Mesothelial cell of epicardium (in vitro differentiated cells): ENCODE measurements around the gene COL27A1. TPM values are rescaled to one million over a fixed set of nuclear protein-coding genes. Genes with fewer than 3 reads are reported as not detected.

ENCODE experiments used
- DNase-seq, 2 experiments: peaks; one replicate each; pipeline ENCODE4 v3.0.0; 2021; ENCODE audit warnings: low spot score in 2 of 2; ENCODE audit not compliant: unreplicated experiment in 2 of 2
- H3K27ac Mint-ChIP-seq: 2 replicates; pipeline ENCODE4 v1.8.0; 2021; ENCODE audit warnings: mixed read lengths
- H3K27me3 Mint-ChIP-seq: 2 replicates; pipeline ENCODE4 v1.8.0; 2021; ENCODE audit warnings: low read depth, mixed read lengths
- H3K36me3 Mint-ChIP-seq: 2 replicates; pipeline ENCODE4 v1.8.0; 2021; ENCODE audit warnings: mixed read lengths
- H3K4me1 Mint-ChIP-seq: 2 replicates; pipeline ENCODE4 v1.8.0; 2021; ENCODE audit warnings: mixed read lengths
- H3K4me3 Mint-ChIP-seq: 2 replicates; pipeline ENCODE4 v1.8.0; 2021; ENCODE audit warnings: mild to moderate bottlenecking, moderate library complexity, mixed read lengths
- H3K9me3 Mint-ChIP-seq: 2 replicates; pipeline ENCODE4 v1.8.0; 2021; ENCODE audit warnings: mixed read lengths
- CTCF ChIP-seq: fragments of 200-600 bp; sonication (generic); IDR thresholded peaks from one replicate; pipeline ENCODE4 v1.5.0; 2021; ENCODE audit warnings: antibody characterized with exemption; ENCODE audit not compliant: unreplicated experiment
- total RNA-seq: library from RNA; stranded (reverse); gene quantifications from 3 replicates; pipeline ENCODE4 v1.2.1, GENCODE V29; 2021

The COL27A1 gene
- total RNA-seq, 1 donor from 2014 or later = 138 TPM

GRCh38 chr9:114276908-114277821, 121.8 kb downstream of the COL27A1 start:
- Mint-ChIP-seq H3K27ac (peak overlapping the region; percentile 47), H3K27me3 (no peaks in the 10 kb centered on the region), H3K4me3 (no peak overlapping the region), H3K36me3 (peaks cover 36% of the 10 kb centered on the region), H3K4me1 (peaks cover 10% of the 10 kb centered on the region), H3K9me3 (no peaks in the 10 kb centered on the region)
- no peak for TF ChIP-seq CTCF
- DNase-seq = no peak

GRCh38 chr9:114278356-114278755, 123.0 kb downstream of the COL27A1 start:
- peaks cover 14% of the 10 kb centered on the region for H3K4me1 Mint-ChIP-seq
- no peak overlapping the region for H3K27ac Mint-ChIP-seq
- no peaks in the 10 kb centered on the region for H3K27me3 Mint-ChIP-seq
- DNase-seq = no peak
- H3K4me3 Mint-ChIP-seq = no peak overlapping the region
- no peaks in the 10 kb centered on the region for H3K9me3 Mint-ChIP-seq
- no peak for TF ChIP-seq CTCF
- peaks cover 36% of the 10 kb centered on the region for H3K36me3 Mint-ChIP-seq

GRCh38 chr9:114278881-114279570, 123.7 kb downstream of the COL27A1 start:
- H3K4me1 Mint-ChIP-seq = peaks cover 14% of the 10 kb centered on the region
- TF ChIP-seq CTCF = no peak
- peaks cover 35% of the 10 kb centered on the region for H3K36me3 Mint-ChIP-seq
- no peaks in the 10 kb centered on the region for H3K9me3 Mint-ChIP-seq
- H3K27me3 Mint-ChIP-seq = no peaks in the 10 kb centered on the region
- no peak overlapping the region for H3K27ac Mint-ChIP-seq
- no peak for DNase-seq
- H3K4me3 Mint-ChIP-seq = no peak overlapping the region

- DNase-seq = no peak
- TF ChIP-seq CTCF = no peak
- no peaks in the 10 kb centered on the region for H3K9me3 Mint-ChIP-seq
These were observed 124.4 kb downstream of the COL27A1 start for GRCh38 chr9:114279693-114280092.

GRCh38 chr9:114280636-114281472, 125.5 kb downstream of the COL27A1 start:
- H3K9me3 Mint-ChIP-seq = no peaks in the 10 kb centered on the region
- H3K36me3 Mint-ChIP-seq = peaks cover 35% of the 10 kb centered on the region
- H3K27ac Mint-ChIP-seq = peak overlapping the region; percentile 87
- peaks cover 22% of the 10 kb centered on the region for H3K4me1 Mint-ChIP-seq
- no peak overlapping the region for H3K4me3 Mint-ChIP-seq
- H3K27me3 Mint-ChIP-seq = no peaks in the 10 kb centered on the region
- no peak for DNase-seq
- TF ChIP-seq CTCF = no peak

More at GRCh38 chr9:114279693-114280092, 124.4 kb downstream of the COL27A1 start:
- H3K27me3 Mint-ChIP-seq = no peaks in the 10 kb centered on the region
- H3K27ac Mint-ChIP-seq = no peak overlapping the region
- no peak overlapping the region for H3K4me3 Mint-ChIP-seq
- H3K4me1 Mint-ChIP-seq = peaks cover 14% of the 10 kb centered on the region
- H3K36me3 Mint-ChIP-seq = peaks cover 36% of the 10 kb centered on the region
